Activated B cell treated with CpG ODN at 0.5 μM for 24 hours (primary cell): Measurements from ENCODE around the gene TMPRSS2. TPM values are rescaled to one million over a fixed set of nuclear protein-coding genes. Genes with fewer than 3 reads are reported as not detected.

ENCODE experiments used
- ATAC-seq: fragments of 200-7000 bp; cut with Tn5 transposase; one replicate; pipeline ENCODE4 v1.10.0; 2021; ENCODE audit warnings: low read depth, mild to moderate bottlenecking, moderate library complexity
- CTCF ChIA-PET: fragments of 350-600 bp; sonication (Branson Sonifier 250); formaldehyde crosslinking; loops from one replicate; lab custom pipeline; 2021; ENCODE audit warnings: antibody characterized with exemption; lab: Charles Lee
- POLR2A ChIA-PET: fragments of 350-600 bp; sonication (Branson Sonifier 250); formaldehyde crosslinking; loops from one replicate; lab custom pipeline; 2021; ENCODE audit warnings: antibody characterized with exemption; lab: Charles Lee
- DNase-seq: peaks from one replicate; pipeline ENCODE4 v3.0.0; 2022
- H3K27ac Mint-ChIP-seq: one replicate; pipeline ENCODE4 v1.8.0; 2020; ENCODE audit warnings: mixed read lengths
- H3K27me3 Mint-ChIP-seq: one replicate; pipeline ENCODE4 v1.8.0; 2021; ENCODE audit warnings: mixed read lengths
- H3K36me3 Mint-ChIP-seq: one replicate; pipeline ENCODE4 v1.8.0; 2021; ENCODE audit warnings: low read depth, mixed read lengths
- H3K4me1 Mint-ChIP-seq: one replicate; pipeline ENCODE4 v1.8.0; 2021; ENCODE audit warnings: mixed read lengths
- H3K4me3 Mint-ChIP-seq: one replicate; pipeline ENCODE4 v1.8.0; 2020; ENCODE audit warnings: mild to moderate bottlenecking, mixed read lengths
- H3K9me3 Mint-ChIP-seq: one replicate; pipeline ENCODE4 v1.8.0; 2020; ENCODE audit warnings: mixed read lengths
- CTCF ChIP-seq: fragments of 200-600 bp; IDR thresholded peaks from one replicate; pipeline ENCODE4 v1.8.0; 2022; ENCODE audit warnings: antibody characterized with exemption, mild to moderate bottlenecking
- intact Hi-C: fragments of 100-400 bp; cut with micrococcal nuclease; formaldehyde crosslinking; loops from one replicate; pipeline ENCODE4 v1.15.1; 2024
- total RNA-seq: library from RNA; stranded (reverse); gene quantifications from 2 replicates; pipeline ENCODE4 v1.2.3, GENCODE V29; 2022

Gene TMPRSS2
- total RNA-seq, 1 donor from 2014 or later: not detected

GRCh38 chr21:41536076-41536826 is 28.3 kb upstream of the TMPRSS2 start:
- H3K36me3 Mint-ChIP-seq: no peaks in the 10 kb centered on the region
- H3K4me1 Mint-ChIP-seq: no peaks in the 10 kb centered on the region
- peaks cover 27% of the 10 kb centered on the region for H3K27me3 Mint-ChIP-seq
- no peak for DNase-seq
- intact Hi-C loops: no loop called here
- H3K4me3 Mint-ChIP-seq: no peak overlapping the region
- H3K9me3 Mint-ChIP-seq: no peaks in the 10 kb centered on the region
- no peak for TF ChIP-seq CTCF
- no peak overlapping the region for H3K27ac Mint-ChIP-seq
- no peak for ATAC-seq
- POLR2A ChIA-PET: interaction anchor here (0.7 kb wide), 1 partner anchor 527 kb away, joined by 3 read pairs; no protein-coding TSS in a partner anchor
- CTCF ChIA-PET: no interaction called here

- ChIA-PET CTCF (no interaction called here), POLR2A (no interaction called here)
- Mint-ChIP-seq H3K9me3 (no peaks in the 10 kb centered on the region), H3K27ac (no peak overlapping the region), H3K27me3 (peaks cover 7% of the 10 kb centered on the region), H3K4me1 (no peaks in the 10 kb centered on the region), H3K36me3 (no peaks in the 10 kb centered on the region), H3K4me3 (no peak overlapping the region)
- ATAC-seq (no peak), DNase-seq (no peak)
- no peak for TF ChIP-seq CTCF
- intact Hi-C loops: no loop called here
Measured at GRCh38 chr21:41530366-41530765, 22.4 kb upstream of the TMPRSS2 start.

GRCh38 chr21:41529769-41530168 is 21.8 kb upstream of the TMPRSS2 start:
- H3K9me3 Mint-ChIP-seq: no peaks in the 10 kb centered on the region
- H3K27ac Mint-ChIP-seq: no peak overlapping the region
- no peak for DNase-seq
- POLR2A ChIA-PET: no interaction called here
- no peak for ATAC-seq
- H3K4me1 Mint-ChIP-seq: no peaks in the 10 kb centered on the region
- intact Hi-C loops: no loop called here
- no peak overlapping the region for H3K4me3 Mint-ChIP-seq
- H3K36me3 Mint-ChIP-seq: no peaks in the 10 kb centered on the region
- TF ChIP-seq CTCF: no peak
- peaks cover 10% of the 10 kb centered on the region for H3K27me3 Mint-ChIP-seq
- CTCF ChIA-PET: no interaction called here

GRCh38 chr21:41526478-41527087 is 18.6 kb upstream of the TMPRSS2 start:
- POLR2A ChIA-PET: no interaction called here
- no peak for TF ChIP-seq CTCF
- no peak overlapping the region for H3K27ac Mint-ChIP-seq
- H3K4me1 Mint-ChIP-seq: no peaks in the 10 kb centered on the region
- no peak for DNase-seq
- CTCF ChIA-PET: no interaction called here
- H3K9me3 Mint-ChIP-seq: no peaks in the 10 kb centered on the region
- intact Hi-C loops: no loop called here
- no peak overlapping the region for H3K4me3 Mint-ChIP-seq
- peaks cover 10% of the 10 kb centered on the region for H3K27me3 Mint-ChIP-seq
- H3K36me3 Mint-ChIP-seq: no peaks in the 10 kb centered on the region
- ATAC-seq: no peak

- ATAC-seq (no peak), DNase-seq (no peak)
- no peaks in the 10 kb centered on the region for H3K36me3 Mint-ChIP-seq
- ChIA-PET CTCF (no interaction called here), POLR2A (no interaction called here)
- no peaks in the 10 kb centered on the region for H3K9me3 Mint-ChIP-seq
- TF ChIP-seq CTCF: no peak
- no peak overlapping the region for H3K4me3 Mint-ChIP-seq
- intact Hi-C loops: no loop called here
- H3K4me1 Mint-ChIP-seq: no peaks in the 10 kb centered on the region
- H3K27ac Mint-ChIP-seq: no peak overlapping the region
- peaks cover 10% of the 10 kb centered on the region for H3K27me3 Mint-ChIP-seq
Measured at GRCh38 chr21:41523175-41523574, 15.2 kb upstream of the TMPRSS2 start.
